Measurements from ENCODE around the gene OR2A5.
"Not testable (repeated sequence)": the region's sequence is repeated elsewhere in the genome, so short reads cannot be mapped to it uniquely, and the experiment has no call there.

Gene OR2A5

GRCh38 chr7:144032985-144033709 lies 15.6 kb upstream of the OR2A5 start:
- no peak for DNase-seq (ENCODE audit: low read depth)

- no peak for DNase-seq (ENCODE audit: low read depth)
Observed at GRCh38 chr7:144035385-144035784, 13.4 kb upstream of the OR2A5 start.

GRCh38 chr7:144036302-144036885 lies 12.4 kb upstream of the OR2A5 start:
- no peak for DNase-seq (ENCODE audit: low read depth)

GRCh38 chr7:144037414-144038035 lies 11.2 kb upstream of the OR2A5 start:
- no peak for DNase-seq (ENCODE audit: low read depth)

GRCh38 chr7:144038887-144039286 lies 9.9 kb upstream of the OR2A5 start:
- no peak for DNase-seq (ENCODE audit: low read depth)

GRCh38 chr7:144049491-144049890 lies 743 bp downstream of the OR2A5 start:
- DNase-seq (ENCODE audit: low read depth), result no peak

GRCh38 chr7:144050093-144050492 lies 1.3 kb downstream of the OR2A5 start:
- no peak for DNase-seq (ENCODE audit: low read depth)

GRCh38 chr7:144050884-144051283 lies 2.1 kb downstream of the OR2A5 start:
- DNase-seq (ENCODE audit: low read depth), result not testable (repeated sequence)

GRCh38 chr7:144057954-144058353 lies 9.2 kb downstream of the OR2A5 start:
- DNase-seq (ENCODE audit: low read depth), result no peak

- DNase-seq (ENCODE audit: low read depth), result no peak
Observed at GRCh38 chr7:144063710-144064109, 15.0 kb downstream of the OR2A5 start.

GRCh38 chr7:144069511-144069910 lies 20.8 kb downstream of the OR2A5 start, which contains the start of gene OR2A25:
OR2A25 (plus strand) TSS chr7:144069811; CDS start chr7:144074220, 4,409 bp downstream.
- DNase-seq (ENCODE audit: low read depth), result no peak

GRCh38 chr7:144069953-144070352 lies 21.2 kb downstream of the OR2A5 start:
- no peak for DNase-seq (ENCODE audit: low read depth)

- no peak for DNase-seq (ENCODE audit: low read depth)
Observed at GRCh38 chr7:144074374-144074773, 25.6 kb downstream of the OR2A5 start.

- no peak for DNase-seq (ENCODE audit: low read depth)
Observed at GRCh38 chr7:144085978-144086377, 37.2 kb downstream of the OR2A5 start, which contains the start of gene OR2A12. OR2A12 (plus strand) TSS chr7:144086278; CDS start chr7:144095108, 8,830 bp downstream.

GRCh38 chr7:144086730-144087129 lies 38.0 kb downstream of the OR2A5 start:
- no peak for DNase-seq (ENCODE audit: low read depth)

- no peak for DNase-seq (ENCODE audit: low read depth)
Observed at GRCh38 chr7:144087230-144087629, 38.5 kb downstream of the OR2A5 start.

GRCh38 chr7:144090667-144091066 lies 41.9 kb downstream of the OR2A5 start:
- DNase-seq (ENCODE audit: low read depth), result no peak

GRCh38 chr7:144098776-144099175 lies 50.0 kb downstream of the OR2A5 start:
- no peak for DNase-seq (ENCODE audit: low read depth)

- no peak for DNase-seq (ENCODE audit: low read depth)
Observed at GRCh38 chr7:144100607-144101006, 51.9 kb downstream of the OR2A5 start.

- no peak for DNase-seq (ENCODE audit: low read depth)
Observed at GRCh38 chr7:144102041-144102440, 53.3 kb downstream of the OR2A5 start.

GRCh38 chr7:144105211-144105610 lies 56.5 kb downstream of the OR2A5 start:
- no peak for DNase-seq (ENCODE audit: low read depth)

Data from activated T-helper 9 cell treated with anti-CD3 and anti-CD28 coated beads, Interleukin-2, amount 50 U/mL, for 16 hours (primary cell).